C4-2B (cell line): ENCODE measurements around the gene SUMO3.

Experiments used
- H3K27ac ChIP-seq: fragments of 450-650 bp; 2 replicates; pipeline ENCODE4 v1.5.1; 2017
- CTCF ChIP-seq: fragments of 450-650 bp; conservative IDR thresholded peaks from 2 replicates; pipeline ENCODE4 v1.5.1; 2017; ENCODE audit warnings: mild to moderate bottlenecking
- ZFX ChIP-seq: fragments of 450-650 bp; IDR thresholded peaks from 2 replicates; pipeline ENCODE4 v1.6.1; 2017

Gene SUMO3

DNA sequence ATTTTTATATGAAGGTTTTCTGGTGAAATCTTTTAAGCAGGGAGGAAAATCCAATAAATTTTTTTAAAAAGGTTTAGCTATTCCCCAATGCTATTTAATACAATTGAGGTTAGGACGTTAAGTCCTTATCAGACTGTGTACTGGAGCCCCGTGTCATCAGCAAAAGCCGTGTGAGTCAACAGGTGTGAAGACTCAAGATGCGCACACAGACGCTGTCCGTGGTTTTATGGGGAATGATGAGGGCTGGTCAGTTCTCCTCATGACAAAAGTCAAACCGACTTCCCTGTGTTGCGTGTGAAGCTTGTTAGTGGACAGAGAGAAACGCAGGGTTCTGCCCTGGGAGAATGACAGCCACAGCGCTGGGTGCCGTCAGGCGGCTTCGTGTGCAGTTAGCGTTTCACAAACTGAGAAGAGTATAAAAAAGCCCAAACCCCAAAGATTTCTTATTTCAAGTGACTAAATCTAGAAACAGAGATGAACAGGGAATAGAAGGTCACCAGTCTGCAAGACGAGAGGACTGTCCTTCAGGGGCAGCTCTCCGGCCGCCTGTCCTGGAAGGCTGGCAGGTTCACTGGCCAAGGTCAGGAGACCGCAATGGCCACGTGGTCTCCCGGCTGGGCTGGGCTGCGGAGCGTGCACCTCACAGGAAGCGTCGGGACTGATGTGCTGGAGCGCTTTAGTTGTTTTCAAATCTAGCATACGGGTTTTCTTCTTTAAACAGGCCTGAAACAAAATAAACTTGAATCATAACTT lies 33.2 kb upstream of the SUMO3 start:
- H3K27ac ChIP-seq: no peak overlapping the region
- TF ChIP-seq CTCF: no peak
- TF ChIP-seq ZFX: no peak

DNA sequence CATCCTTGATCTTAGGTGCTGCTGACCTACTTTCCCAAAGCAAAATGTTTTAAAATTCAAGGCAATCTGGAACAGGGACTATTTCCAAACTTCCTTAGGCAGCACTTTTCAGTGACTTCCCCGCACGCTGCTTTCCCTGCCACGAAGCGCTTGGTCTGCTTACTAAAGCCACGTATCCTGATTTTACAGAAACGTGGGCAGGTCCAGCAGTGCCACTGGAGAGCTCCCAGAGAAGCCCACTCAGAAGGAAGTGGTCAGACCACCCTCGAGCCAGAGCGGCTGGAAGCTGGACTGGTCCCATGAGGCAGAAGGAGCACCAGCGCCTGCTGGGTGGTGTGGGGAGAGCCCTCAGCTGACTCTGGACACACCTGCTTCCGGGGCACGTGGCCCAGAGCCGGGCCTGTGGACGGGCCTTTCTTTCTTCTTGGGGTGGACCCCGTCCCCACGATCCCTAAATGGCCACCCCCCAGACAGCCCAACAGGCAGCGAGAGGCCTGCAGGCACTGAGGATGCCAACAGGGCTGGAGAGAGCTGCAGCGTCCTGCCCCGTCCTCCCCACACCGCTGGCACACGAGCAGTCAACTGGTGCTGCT lies 32.4 kb upstream of the SUMO3 start:
- no peak overlapping the region for H3K27ac ChIP-seq
- TF ChIP-seq CTCF (no peak), ZFX (no peak)

- no peak for TF ChIP-seq ZFX
- H3K27ac ChIP-seq: no peak overlapping the region
Observed at GRCh38 chr21:44849616-44850130, 31.8 kb upstream of the SUMO3 start.

- H3K27ac ChIP-seq: no peak overlapping the region
- TF ChIP-seq ZFX (no peak), CTCF (no peak)
Observed at GRCh38 chr21:44848821-44849521, 31.1 kb upstream of the SUMO3 start.

- peak overlapping the region; percentile 55 for H3K27ac ChIP-seq
- no peak for TF ChIP-seq CTCF
- no peak for TF ChIP-seq ZFX
Observed at GRCh38 chr21:44847261-44848056, 29.6 kb upstream of the SUMO3 start.

DNA sequence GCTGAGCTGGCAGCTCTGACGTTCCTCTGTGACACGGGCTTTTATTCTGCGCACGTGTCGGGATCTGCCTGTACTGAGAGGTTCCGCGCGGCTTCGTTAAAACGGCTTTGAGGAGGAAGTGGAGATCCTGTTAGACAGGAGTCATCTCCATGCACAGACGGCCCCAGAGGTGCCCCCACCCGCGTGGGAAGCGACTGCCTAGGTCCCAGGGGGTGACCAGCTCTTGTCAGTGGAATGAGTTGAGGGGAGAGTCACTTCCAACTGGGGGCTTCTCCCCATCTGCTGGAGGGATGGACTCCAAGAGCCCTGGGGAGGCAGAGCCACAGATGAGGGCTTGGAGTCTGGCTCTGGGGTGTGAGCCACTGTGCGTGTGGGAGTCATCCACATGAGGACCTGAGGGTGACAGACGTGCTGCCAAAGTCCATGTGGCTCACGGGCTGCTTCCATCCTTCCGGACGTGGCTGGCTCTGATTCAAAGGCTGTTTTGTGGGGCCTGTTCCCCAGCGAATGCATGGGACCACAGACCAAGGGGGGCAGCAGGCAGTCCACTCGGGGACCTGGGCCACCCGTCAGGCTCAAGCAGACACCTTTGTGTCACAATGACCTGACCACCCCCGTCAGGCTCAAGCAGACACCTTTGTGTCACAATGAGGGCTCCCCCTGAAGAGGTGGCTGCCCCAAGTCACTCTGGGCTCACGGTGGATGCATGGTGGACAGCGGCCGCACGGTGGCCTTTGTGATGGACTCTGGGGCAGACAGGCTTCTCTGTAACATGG lies 28.8 kb upstream of the SUMO3 start:
- TF ChIP-seq ZFX (no peak), CTCF (no peak)
- H3K27ac ChIP-seq: peak overlapping the region; percentile 55

- TF ChIP-seq ZFX: no peak
Observed at GRCh38 chr21:44846224-44846484, 28.3 kb upstream of the SUMO3 start.

More at GRCh38 chr21:44846224-44846484, 28.3 kb upstream of the SUMO3 start:
- peak overlapping the region; percentile 55 for H3K27ac ChIP-seq
